GM18867 (cell line): Measurements from ENCODE around the gene LCE2C.

Experiments
- ATAC-seq: cut with Tn5 transposase; IDR thresholded peaks from one replicate; pipeline ENCODE4 v1.9.1; 2021; ENCODE audit warnings: mild to moderate bottlenecking, moderate library complexity; ENCODE audit not compliant: unreplicated experiment

Gene LCE2C

GRCh38 chr1:152718238-152718637 lies 43.2 kb downstream of the LCE2C start:
- ATAC-seq, result no peak

GRCh38 chr1:152725261-152725660 lies 50.2 kb downstream of the LCE2C start:
- ATAC-seq, result no peak
